SKM-1 treated with dmso at 0.1 percent for 144 hours (cell line): Measurements from ENCODE around the gene GADD45GIP1.

ENCODE experiments used
- DNase-seq: peaks from one replicate; lab custom pipeline; 2025; ENCODE audit not compliant: unreplicated experiment; lab: John Stamatoyannopoulos, UW

Gene GADD45GIP1

DNA sequence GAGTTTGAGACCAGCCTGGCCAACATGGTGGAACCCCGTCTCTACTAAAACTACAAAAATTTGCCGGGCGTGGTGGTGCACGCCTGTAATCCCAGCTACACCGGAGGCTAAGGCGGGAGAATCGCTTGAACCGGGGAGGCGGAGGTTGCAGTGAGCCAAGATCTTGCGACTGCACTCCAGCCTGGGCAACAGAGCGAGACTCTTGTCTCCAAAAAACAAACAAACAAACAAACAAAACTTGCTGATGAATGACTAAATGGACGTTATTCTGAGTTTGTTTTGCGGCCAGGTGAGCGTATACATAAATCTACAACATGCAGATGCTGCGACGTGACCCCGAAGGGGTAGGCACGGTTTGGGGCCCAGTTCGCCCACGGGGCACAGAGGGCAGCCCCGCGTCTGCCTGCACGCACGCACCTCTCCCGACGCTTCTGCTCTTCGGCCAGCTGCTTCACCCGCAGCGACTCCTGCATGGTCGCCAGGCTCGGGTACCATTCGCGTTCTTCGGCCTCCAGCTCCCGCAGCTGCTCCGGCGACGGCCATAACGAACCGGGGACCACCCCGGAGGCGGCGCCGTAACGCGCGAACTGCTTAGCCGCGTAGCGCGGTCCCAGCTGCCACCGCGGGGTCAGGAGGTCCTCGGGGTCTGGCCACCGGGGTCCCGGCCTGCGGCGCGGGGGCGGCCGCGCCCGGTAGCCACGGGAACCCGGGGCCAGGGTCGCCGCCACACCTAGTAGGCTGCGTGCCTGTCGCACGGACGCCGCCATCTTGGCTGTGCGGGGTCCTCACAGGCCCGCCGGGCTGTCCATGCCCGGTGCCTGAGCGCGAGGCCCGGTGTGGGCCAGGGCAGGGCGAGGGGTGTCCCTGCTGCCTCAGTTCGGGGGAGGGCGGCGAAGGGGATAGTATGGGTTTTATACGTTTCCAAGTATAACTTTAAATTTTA, at the start of gene GADD45GIP1:
Gene GADD45GIP1 (minus strand): TSS at position 778 of the 943 bp plus-strand sequence. CDS start 11 bp downstream, at position 767.
- DNase-seq: peak; percentile 72

DNA sequence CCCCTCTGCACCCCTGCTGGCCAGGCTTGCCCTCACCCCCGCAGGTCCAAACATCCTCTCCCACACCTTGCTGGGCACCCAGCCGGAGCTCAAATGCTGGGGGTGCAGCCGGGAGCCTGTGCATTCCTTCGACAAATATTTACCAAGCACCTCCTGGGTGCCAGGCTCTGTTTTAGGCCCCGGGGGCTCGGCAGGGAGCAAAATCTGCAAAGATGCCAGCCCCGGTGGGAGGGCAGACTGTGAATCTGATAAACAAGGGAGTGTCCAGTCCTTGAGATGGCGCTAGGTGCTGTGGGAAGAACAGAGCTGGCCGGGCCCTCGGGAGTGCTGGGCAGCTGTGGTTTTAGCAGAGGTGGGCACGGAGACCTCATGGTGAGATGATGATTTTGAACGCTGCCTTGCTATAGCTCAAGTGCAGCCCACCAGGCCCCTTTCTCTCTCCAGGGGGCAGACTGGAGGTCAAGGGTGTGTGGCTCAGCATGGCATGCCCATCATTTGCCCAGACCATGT, 48.9 kb upstream of the GADD45GIP1 start:
- no peak for DNase-seq

DNA sequence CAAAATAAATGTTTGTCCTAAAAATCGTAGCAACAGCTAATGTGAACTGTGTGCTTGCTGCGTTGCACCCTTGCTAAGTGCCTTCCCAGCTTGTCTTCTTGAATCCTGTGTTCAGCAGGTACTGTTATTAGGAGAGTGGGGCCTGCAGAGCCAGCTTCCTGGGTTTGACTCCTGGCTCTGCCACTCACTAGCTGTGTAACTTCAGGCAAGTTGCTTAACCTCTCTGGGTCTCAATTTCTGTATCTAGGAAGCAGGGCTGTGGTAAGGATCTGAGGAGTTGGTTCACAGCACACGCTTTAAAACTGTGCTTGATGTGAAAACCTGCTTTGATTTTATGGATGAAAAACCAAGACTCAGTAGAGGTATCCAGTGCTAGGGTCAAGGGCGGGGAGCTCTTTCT, 48.2 kb upstream of the GADD45GIP1 start:
- no peak for DNase-seq

DNA sequence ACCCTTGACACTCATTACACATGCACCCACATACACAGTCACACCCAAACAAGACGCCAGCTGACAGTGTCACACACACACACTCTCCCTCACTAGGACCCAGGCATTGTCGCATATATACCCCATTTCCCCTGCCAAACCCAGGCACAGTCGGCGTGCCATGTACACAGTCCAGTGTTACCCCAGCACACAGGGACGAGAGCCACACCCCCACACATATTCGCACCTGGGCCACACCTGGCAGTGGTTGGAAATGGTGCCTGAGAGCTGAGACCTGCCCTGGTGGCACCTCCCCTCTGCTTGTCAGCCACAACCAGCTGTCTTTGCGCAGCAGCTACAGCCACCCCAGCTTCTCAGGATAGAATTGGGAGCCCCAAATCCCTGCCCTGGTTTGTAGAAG, 47.2 kb upstream of the GADD45GIP1 start:
- DNase-seq: no peak

DNA sequence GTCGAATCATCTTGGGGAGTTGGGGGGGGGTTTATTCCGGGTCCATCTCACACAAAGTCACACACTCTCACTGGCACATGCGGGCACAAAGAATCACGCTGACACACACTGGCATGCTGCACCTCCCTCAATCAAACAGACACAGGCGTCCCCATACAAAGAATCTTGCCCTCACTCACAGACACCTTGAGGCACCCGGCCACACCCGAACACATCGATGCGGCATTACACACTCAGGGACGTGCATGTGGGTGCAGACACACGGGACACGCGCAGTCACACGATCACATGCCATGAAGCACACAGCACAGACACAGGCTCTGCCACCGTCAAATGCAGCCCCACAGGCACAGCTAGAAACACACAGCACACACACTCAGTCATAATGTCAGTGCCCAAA, 46.1 kb upstream of the GADD45GIP1 start:
- no peak for DNase-seq

DNA sequence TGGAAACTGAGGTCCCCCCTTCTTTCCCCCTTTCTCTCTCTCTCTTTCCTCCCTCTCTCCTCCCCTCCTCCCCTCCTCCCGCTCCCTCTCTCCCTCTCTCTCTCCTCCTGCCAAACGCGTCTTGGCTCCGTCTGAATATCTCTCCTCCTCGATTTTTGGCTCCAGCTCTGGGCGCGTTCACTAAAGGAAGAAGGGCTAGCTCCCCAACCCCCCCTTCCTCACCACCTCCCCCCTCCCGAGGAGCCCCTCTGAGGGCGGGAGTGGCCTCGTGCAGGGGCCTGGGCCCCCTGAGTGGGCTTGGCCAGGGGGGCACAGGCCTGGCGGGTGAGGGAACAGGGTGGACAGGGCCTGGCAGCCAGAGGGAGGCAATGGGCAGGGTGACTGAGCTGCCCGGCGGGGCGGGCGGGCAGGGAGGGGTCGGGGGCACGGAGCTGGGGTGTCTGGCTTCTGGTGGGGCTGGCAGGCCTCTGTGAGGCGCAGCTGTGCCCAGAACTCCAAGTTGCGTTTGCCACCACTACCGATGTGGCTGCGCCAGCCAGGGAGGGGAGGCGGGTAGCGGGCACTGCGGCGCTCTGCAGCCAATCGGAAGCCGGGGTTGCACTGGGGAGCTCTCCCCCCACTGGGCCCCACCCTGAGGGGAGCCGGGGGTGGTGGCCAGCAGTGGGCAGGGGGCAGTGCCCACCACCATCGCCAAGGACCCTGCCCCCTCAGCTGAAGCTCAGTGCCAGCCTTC, 45.3 kb upstream of the GADD45GIP1 start:
- no peak for DNase-seq

DNA sequence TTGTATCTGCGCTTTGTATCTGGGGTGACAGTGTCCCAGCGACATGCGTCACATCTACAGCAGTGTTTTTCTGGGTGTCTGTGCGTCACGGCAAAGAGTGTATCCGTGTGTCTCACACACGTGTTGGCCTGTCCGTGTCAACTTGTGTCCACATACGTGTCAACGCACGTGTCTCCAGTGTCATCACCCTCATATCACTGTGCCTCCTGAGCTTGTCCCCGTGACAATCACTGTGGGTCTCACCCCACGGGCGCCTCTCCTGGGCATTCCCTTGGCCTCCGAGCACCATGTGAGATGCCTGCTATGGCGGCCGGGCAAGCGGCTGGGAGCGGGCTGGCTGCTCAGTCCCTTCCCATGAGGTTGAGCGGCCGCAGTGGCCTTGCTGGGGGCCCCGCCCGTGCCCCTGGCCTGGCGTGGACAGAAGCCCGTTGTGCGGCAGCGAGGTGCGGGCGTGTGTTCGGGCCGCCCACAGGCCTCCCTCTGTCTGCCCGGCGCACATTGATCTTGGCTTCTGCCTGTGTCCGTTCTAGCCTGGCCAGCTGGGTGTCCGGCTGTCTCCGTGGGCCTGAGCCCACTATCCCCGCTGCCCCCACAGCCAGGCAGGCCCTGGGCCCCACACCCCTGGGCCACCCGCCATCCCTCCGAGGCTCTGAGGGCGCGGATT, 44.6 kb upstream of the GADD45GIP1 start:
- no peak for DNase-seq

DNA sequence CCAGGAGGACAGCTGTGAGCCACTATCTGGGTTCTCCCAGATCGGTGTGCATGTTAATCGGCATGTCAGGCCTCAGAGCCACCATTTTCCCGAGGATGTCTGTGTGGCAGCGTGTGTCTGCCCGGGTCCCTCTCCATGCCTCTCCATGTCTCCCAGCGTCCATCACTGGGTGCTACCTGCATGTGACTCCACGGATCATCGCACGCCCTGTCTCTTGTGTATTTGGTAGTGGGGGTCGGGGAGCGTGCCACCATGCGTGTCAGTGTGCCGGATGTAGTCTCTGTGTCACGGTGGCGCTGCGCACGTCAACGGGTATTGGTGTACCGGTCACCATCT, 44.1 kb upstream of the GADD45GIP1 start:
- no peak for DNase-seq

DNA sequence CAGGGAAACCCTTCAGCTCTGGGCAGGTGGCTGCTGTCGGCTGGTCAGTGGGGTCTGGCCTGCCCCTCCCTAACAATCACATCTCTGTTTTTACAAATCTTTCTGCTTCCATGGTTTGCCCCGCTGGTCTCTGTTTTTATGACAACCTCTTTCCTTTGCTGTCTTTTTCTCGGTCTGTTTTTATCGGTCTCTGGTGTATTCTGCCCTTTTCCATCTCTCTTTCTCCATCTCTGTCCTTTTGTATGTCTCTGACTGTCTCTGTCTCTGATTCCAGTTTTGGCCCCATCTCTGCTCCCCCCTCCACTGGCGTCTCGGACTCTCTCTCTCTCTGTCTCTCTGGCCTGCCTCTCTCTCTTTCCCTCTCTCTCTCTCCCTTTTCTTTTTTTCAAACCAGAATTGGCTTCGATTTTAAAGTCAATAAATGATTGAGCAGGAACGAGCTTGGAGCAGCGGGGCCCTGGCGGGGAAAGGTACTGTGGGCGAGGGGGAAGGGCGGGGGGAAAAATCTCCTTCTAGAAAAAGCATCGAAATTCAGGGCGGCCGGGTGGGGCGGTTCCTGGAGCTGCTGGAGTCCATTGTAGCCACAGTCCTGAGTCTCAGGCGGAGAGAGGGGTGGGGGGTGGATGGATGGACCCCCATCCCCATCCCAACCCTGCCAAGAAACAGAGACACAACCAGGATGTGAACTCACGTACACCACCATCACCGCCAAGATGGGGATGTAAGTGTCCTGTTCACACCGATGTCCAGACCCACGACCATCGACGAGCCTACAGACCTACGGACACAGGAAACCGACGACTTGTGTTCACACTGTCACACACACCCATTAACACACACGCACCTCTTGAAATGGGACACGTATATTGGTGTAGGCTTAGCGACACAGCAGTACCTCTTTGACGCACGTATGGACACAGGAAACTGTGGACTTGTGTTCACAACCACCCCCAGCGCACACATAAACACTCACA, 41.2 kb upstream of the GADD45GIP1 start:
- no peak for DNase-seq

DNA sequence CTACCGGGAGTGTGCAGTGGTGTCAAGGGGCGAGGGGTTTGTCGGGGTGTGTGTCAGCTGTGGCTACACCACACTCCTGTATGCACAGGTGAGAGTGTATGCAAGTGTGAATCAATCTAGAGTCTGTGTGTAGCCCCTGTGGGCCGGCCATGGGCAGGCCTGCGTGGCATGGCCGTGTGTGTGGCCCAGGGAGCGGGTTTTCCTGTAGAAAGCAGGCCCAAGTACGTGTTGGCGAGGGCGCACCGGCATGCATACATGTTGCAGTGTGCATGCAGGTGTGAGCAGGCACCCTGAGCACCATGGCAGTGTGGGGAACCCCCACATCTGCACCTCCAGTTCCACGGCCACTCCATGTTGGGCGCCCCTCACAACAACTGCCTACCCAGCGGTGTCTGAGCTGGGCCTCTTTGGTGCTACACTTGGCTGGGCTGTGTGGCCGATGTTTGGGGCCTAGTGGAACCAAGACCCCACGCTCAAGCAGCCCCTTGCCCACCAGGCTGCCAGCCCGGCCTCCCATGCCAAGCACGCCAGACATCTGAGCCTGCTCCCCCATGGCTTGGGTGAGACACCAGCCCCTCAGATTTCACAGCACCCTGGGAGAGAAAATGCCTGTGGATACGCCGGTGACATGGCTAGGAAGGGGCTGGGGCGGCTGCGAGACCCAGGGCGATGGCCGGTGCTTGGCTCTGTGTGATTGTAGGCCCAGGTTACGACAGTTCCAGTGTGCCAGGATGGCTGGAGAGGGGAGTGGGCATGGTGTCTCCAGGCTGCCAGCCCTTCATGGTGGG, 40.4 kb upstream of the GADD45GIP1 start:
- no peak for DNase-seq

DNA sequence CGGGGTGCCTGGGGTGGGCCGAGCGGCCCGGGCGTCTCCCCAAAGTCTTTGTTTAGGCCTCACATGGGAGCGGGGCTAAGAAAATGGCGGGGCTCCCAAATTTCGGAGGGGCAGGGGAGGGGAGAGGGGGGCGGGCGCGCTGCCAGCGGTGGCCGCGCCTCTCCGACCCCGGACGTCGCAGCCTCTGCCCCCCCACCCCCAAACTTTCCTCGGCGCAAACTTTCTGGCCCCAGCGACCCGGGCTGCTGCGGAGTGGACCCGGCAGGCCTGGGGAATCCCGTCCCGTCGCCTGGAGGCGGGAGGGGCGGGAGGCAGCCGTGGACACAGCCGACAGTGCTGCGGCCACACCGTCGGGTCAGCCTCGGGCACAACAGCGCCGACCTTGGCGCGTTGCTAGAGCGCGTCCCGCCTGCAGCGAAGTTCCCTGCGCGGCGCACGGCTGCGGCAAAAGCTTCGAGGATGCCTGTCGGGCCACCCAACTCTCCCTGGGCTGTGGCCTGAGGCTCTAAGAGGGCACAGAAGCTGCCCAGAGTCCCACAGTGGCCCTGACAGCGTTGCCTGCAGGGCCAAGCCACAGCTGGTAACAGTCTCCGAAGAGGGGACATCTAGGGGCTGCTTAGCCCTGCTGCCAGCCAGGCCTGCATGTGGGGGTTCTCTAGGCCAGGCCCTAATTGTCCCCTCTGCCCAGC, 39.5 kb upstream of the GADD45GIP1 start:
- DNase-seq: no peak

DNA sequence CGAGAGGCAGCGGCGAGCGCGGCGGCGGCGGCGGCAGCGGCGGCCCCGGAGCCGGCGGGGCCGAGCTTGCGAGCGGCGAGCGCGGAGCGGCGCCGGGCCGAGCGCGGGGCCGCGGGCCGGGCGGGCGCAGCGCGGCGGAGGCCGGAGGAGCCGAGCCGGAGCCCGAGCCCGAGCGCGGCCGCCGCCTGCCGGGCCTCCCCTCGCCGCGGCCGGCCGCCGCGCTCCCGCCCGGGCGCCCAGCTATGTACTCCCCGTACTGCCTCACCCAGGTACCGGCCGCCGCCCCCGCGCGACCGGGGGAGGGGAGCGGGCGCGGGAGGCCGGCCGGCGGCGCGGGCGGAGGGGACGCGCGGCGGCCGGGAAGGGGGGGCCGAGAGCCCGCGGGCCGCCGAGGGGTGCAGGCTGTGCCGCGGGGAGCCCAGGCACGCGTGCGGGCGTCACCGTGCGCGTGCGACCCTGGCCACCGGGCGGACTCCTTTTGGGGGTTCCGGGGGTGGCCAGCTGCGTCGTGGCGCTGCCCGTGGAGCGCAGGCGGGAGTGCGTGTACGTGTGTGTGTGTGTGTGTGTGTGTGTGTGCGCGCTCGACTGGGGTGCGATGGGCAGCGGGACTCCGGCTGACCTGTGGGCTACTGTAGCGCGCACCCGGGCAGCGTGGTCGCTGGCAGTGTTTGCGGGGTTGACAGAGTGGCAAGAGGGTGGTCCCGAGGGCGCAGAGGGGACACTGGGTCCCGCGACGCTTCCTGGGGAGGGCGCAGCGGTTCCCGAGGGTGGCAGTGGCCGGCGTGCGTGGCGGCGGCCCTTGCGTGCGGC, 38.8 kb upstream of the GADD45GIP1 start:
- DNase-seq: no peak

DNA sequence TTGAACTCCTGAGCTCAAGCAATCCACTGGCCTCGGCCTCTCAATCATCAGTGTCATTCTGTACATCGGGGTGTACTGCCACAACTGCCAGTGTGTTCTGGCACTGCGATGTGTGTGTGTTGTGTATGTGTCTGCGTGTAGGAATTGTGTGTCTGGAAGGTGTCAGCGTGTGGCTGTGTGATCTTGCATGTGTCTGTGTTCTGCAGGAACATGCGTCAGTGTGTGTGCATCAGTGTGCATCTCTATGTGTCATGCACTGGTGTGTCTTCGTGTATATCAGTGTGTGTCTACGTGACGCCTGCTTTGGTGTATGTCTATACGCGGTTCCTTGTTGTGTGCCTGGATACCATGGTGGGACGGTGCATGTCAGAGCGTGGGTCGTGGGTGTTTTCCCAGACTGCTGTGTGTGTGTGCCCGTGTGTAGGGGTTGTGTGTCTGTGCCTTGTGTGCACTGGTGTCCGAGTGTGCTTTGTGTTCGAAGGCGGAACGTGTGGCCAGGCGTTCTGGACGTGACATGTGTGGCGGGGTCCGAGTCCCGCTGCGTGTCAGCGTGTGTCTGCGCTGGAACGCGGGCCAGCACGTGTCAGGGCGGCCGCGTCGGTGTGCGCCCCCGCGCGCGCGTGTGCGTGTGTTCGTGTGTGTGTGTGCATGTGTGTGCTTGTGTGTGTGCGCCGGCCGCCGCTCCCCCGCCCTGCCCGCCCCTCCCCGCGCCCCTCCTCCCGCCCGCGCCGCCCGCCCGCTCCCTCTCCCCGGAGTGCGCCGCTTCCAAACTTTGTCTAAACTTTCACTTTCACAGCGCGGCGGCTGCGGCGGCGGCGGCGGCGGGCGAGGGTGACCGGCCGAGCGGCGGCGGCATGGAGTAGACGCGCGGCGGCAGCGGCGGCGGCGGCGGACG, 37.9 kb upstream of the GADD45GIP1 start, which contains the start of gene NFIX:
Gene NFIX (plus strand): TSS at position 775 of the 895 bp plus-strand sequence. CDS start 363 bp downstream, outside the sequence.
- DNase-seq: peak; percentile 26

DNA sequence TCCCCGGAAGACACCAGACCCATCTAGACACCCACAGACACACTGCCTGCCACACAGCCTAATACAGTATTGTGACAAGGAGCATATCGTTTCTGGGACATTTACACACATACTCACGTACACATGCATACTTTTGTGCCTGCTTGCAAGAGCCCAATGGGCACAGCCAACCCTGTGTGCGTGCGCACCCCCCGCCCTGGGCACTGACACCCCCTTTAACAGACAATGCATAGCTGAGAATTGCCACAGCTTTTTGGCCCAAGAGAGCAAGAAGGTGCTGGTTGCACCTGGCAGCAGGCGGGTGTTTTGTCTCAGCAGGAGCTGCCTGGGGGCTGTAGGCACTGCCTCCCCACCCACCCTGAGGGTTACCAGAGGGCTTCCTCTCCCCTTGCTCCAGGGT, 36.5 kb upstream of the GADD45GIP1 start:
- no peak for DNase-seq

DNA sequence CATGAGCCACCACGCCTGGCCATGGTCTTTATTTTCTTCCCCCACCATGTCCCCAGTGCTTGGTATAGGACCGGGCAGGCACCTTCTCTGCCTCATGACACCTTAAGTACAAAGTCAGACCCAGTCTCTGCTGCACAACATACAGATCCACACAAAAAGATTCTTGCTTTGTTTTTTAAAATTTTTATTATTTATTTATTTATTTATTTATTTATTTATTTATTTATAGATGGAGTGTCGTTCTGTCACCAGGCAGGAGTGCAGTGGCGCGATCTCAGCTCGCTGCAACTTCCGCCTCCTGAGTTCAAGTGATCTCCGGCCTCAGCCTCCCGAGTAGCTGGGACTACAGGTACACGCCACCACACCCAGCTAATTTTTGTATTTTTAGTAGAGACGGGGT, 35.7 kb upstream of the GADD45GIP1 start:
- no peak for DNase-seq

DNA sequence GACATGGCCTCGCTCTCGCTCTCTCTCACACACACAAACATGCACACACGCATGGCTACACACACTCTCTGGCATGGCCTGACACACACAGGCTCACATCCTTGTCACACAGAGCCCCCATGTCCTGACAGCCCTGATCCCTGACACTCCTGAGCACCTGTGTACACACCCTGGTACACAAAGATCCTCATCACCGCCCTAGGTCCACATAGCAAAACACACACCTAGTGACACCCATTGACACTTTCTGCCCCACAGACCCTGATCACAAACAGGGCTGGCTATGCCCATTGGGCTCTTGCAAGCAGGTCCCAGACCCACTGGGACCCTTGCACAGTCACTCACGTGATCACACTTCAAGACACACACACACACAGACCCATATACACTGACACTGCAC, 34.3 kb upstream of the GADD45GIP1 start:
- no peak for DNase-seq

DNA sequence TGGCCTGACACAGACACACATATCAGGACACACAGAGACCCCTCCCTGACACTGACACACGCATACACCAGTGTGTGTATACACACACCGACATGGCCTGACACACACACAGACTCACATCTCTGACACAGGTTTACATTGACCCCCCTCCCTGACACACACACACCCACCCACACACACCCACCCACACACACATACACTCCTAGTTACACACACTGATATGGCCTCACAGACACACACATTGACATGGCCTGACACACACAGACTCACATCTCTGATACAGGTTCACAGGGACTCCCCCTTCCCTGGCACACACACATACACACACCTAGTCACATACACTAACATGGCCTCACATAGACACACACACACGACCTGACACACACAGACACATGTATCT, 33.8 kb upstream of the GADD45GIP1 start:
- no peak for DNase-seq
